Activated T-helper 9 cell treated with anti-CD3 and anti-CD28 coated beads, Interleukin-2, amount 50 U/mL, for 16 hours (primary cell): ENCODE measurements around the gene LAMB2.

ENCODE experiments used
- DNase-seq: peaks from one replicate; pipeline ENCODE4 v3.0.0-alpha.2; 2020; ENCODE audit warnings: low read depth

The LAMB2 gene

DNA sequence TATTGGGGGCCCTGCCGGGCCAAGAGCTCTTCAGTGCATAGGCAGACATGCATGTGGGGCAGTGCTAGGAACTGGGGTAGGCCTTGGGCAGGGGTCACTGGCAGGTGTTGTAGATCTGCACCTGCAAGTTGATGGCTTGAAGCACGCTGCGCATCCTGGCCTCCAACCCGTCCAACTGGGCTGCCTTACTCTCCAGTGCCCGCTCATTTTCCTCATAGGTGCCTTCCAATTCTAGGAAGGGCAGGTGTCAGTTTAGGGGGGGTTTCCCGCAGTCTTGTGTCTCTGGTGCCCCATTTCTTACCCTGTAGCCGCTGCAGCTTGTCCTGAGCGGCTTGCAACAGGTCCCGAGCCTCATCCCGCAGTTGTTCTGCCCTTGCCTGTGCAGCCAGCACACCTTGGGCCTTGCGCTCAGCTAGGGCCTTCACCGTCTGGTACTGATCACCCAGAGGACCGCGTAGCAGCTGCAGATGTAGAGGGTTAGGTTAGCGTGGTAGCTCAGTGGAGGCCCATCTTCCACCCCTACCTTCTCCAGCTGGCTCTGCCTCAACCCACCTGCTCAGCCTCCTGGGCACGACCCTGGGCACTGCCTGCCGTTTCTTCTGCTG lies 11.6 kb downstream of the LAMB2 start:
- DNase-seq = no peak

DNA sequence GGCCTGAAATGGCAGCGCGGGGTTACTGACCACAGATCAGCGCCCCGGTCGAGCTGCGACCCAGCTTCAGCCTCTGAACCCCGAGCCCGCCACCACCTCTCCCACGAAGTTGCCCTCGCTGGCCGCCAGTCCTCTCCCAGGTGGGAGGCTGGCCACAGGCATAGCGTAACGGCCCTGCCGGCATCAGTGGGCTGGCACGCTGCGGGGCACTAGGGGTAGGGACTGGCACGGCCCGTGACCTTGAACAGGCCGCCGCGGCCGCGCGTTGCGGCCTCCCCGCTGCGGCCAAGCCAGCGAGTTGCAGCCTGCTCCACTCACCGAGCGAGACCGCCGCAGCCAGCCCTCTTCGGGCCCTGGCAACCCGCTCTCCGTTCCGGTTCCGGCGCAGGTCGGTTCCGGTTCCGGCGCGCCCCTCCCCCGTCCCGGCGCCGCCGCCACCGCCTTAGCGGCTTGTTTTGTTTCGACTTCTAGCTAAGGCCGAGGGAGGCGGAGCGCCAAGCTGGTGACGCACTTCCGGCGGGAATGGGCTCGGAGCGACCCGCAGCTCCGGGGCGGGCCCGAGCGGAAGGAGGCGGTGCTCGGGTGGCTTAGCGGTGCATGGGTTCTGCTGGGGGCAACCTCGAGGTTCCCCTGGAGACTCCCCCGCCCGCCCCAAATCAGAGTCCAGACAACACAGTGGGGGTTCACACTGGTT lies 12.3 kb downstream of the LAMB2 start, which contains the start of gene USP19:
Gene USP19, minus strand, starts transcription at position 386 of the 694 bp plus-strand sequence. CDS start 1,678 bp downstream, outside the sequence.
- DNase-seq = peak; percentile 90

DNA sequence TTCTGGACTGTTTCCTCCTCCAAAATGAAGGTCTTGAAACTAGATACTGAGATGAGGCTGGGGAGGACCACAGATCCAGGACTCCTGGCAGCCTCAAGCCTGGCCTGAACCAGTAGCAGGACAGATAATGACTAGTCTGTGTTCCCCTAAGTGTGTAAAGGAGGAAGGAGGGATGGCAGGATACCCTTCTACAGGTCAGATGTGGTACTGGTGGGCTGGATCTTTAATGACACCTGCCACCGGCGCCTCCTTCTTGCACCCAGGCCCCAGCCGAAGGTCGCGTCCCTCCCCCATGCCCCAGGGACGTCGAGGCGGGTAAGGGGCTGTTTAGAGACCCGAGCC lies 12.8 kb downstream of the LAMB2 start:
- no peak for DNase-seq

DNA sequence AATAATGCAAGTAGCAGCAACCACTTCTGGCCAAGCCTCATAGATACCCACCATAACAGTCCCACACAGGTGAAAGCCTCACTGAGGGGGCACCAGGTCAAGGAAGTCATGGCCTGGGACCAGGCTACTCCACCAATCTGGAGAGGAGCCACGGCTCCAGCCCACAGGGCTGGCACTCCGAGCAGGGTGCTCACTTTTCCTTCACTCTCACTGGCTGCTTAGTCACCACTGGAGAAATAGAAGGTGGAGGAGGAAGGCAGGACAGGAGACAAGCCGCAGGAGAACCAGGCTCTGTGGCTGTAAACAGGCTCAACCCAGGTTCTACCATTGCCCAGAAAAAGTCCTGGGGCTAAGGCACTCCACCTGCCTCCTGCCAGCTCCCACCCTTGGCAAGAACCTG lies 13.4 kb downstream of the LAMB2 start:
- DNase-seq = no peak

DNA sequence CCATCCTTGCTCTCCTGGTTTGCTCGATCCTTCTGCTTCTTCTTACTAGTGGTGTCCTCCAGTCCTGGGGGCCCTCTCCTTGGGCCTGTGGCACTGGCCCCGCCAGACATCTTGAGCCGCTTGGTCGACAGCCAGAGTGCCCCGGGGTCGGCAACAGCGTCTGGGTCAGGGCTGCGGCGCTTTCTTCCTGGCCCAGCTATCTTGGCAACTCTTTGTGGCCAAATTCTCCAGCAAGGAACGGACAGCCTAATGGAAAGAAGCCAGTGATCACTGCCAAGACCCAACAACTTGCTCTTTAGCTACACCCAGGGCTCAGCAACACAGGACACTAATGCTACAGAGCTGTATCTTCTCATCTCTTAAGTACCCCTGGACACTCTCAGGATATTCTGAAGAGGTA lies 13.8 kb downstream of the LAMB2 start:
- DNase-seq = no peak

DNA sequence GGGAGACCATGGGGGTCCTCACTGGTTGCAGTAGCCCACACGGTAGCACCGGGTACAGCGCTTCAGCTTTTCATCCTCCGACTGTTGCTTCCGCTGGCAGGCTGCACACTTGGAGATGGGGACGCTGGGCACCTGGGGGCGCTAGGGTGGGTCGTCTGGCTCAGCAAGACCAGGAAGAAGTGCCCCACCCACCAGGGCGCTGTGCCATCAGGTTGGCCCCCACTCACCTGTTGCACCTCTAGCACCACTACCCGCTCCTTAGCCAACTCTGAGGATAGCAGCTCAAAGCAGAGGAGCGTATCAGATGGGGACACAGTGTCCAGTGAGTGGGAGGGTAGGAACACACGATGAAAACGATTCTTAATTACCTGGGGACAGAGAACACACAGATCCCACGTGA lies 20.6 kb downstream of the LAMB2 start:
- DNase-seq = no peak

DNA sequence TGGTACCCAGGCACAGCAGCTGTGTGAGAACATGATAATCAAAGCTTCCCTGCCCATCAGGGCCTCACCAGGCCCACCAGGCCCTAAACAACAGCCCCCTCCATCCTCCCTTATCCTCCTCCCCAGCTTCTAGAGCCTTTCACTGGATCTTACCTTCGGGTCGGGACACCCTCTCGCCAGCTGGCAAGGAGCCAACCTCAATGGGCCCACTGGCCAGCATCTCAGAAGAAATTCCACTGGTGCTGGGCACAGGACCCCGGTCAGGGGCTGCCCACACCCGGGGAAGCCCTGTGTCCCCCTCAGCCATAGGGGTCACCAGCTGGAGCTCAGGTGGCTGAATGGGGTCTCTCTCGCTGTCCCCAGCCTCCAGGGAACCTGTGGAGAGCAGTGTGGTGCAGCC lies 21.5 kb downstream of the LAMB2 start:
- no peak for DNase-seq

DNA sequence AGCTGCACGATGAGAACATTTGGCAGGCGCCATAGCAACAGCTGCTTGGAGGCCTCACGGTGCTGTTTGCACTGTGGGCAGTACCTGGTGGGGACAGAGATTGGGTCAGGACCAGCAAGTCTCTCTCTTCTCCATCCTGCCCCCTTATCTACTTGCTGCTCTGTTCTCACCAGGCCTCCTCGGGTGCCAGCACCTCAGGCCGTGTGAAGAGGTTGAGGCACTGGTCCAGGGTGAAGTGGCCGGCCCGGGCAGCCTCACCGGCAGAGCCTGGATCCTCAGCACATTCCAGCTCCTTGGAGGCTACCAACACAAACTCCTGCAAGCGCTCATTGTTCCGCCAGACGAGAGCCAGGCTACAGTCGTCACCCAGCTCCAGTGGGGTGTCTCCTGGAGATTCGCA lies 22.1 kb downstream of the LAMB2 start:
- no peak for DNase-seq

DNA sequence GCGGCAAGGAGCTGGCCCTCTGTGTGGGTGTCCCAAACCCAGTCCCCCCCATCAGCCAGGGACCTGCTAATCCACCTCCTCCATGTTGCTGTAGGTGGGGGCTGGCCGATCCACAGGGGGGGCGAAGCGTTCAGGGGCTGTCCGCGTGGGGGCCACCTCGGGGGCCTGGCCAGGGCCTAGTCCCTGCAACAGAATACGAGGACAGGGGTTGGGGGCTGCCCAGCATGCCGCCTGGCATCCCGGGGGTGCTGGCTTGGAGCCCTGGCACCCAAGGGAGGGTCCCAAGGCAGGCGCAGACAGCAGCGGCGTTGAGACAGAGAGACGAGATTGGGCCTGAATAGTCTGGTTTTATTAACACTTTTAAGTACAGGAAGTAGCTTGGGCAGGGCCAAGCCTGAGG lies 24.5 kb downstream of the LAMB2 start:
- DNase-seq = no peak

DNA sequence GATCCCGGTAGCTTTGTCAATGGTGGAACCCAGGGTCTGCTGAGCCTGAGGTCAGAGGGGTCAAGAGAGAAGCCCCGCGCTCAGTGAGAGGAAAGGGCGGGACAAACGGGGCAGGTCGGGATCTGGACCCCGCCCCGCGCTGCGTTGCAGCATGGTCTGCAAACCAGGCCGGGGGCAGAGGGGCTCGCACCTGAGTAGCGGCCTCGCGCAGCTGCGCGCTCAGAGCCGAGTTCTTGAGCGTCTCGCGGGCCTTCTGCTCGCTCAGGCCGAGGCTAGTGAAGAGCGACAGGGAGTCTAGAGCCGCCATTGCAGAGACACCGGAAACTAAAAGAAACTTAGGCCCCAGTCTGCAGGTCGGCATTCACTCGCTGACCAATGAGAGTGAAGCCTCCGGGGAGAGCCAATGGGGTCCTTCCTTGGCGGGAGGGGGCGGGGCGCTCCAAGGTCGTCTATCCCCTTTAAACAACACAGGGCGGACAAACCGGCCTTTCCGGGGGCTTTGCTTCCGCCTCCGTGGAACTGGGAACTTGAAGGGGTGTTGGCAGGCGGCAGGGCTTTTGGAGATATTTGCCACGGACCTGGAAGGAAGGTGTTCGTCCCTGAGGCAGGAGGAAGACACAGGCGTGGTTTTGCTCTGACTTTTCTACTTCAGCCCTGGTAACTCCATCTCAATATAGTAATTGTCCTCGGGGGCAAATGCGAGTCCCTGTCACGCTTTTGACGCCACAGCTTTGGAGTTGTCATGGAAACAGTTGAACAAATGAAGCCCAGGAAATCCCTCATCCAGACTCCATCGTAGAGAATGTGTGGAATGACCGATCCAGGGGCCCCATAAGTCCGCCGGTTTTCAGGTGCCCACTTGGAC lies 28.2 kb downstream of the LAMB2 start, which contains the start of gene QARS1:
Gene QARS1, minus strand, starts transcription at position 331 of the 865 bp plus-strand sequence. Its CDS starts 24 bp downstream, at position 307.
- DNase-seq = peak; percentile 85

DNA sequence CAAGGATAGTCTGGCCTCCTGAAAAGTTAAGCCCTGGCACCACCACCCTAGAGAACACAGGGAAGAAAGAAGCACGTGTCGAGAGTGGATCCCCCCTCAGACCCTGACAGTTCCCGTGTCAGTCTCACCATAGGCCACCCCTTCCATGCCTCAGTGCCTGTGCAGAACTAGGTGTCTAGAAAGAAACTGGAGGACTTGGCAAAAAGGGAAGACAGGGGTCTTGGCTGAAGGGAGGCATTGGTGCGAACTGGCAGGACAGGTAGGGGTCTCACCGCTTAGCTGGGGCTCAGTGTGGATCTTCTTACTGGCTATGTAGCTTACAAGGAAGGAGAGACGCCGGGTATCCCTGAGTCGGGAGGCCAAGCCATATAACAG lies 28.8 kb downstream of the LAMB2 start:
- DNase-seq = no peak

DNA sequence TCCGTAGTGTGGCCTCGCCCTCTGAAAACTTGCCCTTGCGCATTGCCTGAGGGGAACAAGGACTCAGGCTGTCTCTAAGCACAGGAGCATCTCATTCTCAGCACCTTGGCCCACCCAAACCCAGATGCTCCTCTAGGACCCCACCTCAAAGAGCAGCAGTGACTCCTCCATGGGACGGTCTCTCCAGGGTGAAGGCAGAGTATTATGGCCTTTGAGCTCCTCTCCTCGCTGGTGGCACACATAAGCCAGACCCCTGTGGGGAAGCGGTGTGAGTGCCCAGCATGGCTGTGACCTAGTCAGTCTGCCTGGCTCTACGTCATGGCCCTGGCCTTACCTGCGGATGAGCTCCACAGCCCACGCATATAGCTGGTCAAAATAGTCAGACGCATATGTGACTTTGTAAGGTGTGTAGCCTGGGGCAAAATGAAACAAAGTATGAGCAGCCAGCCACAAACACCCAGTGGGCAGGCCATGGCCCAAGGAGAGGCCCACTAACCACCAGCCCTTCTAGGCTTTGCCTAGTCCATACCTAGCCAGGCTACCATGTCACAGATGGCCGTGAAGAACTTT lies 32.7 kb downstream of the LAMB2 start:
- no peak for DNase-seq

DNA sequence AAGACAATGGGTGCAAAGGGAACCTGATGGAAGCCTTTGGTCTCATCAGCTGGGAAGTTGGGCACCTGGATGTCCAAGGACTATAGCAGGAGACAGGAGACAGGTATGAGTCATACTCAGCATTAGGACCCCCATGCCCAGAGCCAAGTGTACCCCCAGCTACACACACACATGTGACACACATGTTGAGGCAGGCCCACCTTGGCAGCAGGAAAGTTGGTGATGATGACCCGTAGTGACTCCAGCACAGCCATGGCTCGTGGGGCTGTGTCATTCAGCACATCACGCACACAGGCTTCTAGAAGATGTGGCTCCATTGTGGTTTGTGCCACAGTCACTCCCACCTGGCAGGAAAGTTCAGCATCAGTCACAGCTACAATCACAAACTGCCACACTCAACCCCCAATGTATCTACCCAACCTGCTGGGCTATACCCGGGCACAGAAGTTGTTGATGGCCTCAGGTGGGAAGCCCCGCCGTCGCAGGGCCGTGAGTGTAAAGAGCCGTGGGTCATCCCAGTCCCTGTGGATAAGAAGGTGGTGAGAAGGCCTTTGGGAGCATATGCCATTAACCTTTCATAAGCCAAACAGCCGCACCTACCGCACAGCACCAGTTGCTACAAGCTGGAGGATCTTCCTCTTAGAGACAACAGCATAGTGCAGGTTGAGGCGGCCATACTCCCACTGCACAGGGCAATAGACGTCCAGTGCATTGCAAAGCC lies 33.8 kb downstream of the LAMB2 start:
- no peak for DNase-seq

DNA sequence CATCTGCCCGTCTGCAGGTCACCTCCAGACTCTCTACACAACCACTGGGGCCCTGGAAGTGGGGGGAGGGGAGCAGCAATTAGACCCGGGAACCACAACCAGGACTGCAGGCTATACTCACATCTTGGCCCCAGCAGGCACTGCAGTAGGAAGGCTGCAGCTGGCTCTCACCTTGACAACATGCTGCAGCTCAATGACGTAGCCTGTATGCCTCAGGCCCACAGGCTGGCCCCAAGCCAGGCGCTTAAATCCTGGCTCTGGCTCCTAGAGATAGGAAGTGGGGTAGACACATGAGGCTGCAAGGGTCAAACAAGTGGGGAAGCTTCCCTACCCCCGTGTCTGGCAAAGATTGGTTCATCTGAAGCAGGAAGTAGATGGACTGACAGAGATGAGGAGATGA lies 34.4 kb downstream of the LAMB2 start:
- DNase-seq = no peak

DNA sequence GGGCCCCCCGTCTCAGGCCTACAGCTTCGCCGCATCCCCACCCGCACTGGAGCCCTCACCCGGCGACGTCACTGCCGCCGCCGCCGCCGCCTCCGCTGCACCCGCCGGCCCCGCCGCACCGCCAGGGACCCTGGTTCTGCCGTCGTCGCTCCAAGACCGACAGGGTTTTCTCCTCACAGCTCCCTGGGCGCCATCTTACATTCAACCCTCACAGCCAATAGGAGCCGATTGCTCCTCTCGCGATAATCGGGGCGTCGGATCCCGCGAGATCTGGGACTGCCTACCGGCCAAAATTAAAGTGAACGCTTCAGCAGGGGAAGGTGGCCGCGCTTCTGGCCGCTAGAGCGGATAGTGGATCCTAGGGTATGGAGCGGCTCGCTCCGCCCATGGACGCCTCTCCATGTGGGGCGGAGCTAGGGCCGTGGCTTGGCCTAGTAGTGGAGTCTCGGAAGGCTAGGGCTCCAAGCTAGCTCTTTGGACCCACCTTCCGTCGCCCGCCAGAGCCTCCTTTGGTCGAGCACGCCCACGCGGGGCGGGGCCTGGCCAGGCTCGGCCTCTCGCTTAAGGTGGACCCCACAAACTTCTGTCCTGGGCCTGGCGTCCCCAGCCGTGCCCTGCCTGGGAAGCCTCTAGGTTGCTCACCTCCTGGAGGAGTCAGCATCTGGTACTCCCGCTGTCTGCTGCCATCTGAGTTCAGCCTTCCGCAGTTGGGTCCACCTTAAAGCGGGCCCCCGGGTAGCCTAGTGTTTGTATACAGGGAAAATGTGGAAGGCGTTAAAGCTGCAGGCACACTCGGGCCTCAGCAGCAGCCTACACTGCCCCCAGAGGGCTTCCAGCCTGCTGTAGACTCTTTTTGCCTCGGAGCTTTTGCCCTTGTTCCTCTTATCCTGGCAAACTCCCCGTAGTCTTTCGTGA lies 38.7 kb downstream of the LAMB2 start, which contains the start of gene QRICH1:
Gene QRICH1, minus strand, starts transcription at position 219 of the 915 bp plus-strand sequence. CDS start 17,054 bp downstream, outside the sequence.
- DNase-seq = peak; percentile 89

DNA sequence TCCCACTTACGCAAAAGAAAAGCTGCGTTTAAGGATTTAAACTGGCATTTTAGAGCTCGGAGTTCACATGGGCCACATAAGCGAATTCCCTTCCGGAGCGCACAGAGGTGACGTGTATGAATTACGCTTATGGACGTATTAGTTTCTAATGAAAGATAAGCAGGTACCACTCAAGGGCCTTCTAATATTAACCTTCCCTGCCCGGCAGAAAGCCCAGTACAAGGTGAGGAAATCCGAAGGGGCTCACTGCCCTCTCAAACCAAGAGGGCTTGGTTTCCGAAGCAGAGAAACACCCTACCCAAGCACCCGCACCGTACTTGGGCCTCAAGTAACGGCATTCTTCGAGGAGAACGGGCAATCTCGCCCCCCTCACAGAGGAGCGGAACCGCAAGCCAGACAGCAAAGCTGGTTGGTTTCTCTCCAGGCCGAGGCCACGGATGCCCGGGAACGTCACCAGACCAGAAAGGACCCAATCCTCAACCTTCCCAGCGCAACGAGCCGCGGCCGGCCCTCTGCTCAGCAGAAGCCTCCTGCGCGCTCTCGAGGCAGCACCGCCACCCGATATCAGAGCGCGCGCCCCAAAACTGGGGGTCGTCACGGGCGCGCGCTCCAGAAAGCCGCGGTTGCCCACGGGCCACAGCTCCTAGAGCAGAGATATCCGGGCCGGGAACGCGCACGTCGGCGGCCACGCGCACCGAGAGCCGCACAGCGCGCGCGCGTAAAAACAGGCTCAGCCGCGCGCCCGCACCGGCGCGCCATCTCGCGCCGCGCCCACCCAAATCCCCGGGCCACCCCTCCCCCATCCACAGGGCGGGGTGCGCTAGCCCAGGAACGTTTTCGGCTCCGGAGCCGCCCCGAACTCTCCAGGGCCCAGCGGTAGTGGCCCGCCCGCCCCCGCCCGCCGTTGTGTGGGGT lies 39.7 kb downstream of the LAMB2 start:
- peak; percentile 73 for DNase-seq

DNA sequence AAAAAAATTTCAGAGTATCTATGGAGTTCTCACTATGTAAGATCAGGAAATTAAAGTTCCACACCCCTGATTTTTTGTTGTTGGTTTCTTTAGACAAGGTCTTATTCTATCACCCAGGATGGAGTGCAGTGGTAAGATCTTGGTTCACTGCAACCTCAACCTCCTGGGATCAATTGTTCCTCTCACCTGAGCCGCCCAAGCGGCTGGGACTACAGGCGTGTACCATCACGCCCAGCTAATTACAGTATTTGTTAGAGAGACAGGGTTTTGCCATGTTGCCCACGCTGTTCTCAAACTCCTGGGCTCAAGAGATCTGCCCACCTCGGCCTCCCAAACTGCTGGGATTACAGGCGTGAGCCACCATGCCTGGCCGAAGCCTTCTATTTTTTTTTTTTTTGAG lies 51.4 kb downstream of the LAMB2 start:
- no peak for DNase-seq

DNA sequence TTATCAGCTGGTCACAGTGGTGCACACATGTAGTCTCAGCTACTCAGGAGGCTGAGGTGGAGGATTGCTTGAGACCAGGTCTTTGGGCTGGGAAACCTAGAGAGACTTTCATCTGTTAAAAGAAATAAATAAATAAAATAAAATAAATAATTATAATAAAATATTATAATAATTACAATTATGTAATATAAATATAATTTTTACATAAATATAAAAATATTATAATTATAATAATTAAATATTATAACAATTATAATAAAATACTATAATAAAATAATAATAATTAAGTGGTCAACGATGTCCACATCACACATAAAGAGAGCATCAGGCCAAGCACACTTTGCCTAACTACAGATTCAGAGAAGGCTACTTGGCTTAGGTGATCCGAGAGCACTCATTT lies 53.6 kb downstream of the LAMB2 start:
- DNase-seq = no peak

DNA sequence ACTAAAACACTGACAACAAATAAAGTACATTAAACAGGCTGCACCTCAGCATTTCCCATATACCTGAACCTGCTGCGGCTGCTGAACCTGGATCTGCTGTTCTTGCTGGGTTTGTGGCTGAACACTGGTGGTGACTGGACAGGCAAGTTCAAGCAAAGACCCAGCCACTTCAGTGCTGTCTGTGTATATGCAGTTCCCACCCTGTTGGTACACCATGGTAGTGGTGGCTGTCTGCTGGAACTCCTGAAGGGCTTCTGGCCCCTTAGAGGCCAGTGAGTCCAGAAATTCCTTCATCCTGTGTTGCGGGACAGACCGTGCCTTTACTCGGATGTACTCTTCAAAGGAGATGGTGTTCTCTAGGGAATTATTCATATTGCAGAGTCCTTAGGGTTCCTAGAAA lies 56.2 kb downstream of the LAMB2 start:
- DNase-seq = no peak

DNA sequence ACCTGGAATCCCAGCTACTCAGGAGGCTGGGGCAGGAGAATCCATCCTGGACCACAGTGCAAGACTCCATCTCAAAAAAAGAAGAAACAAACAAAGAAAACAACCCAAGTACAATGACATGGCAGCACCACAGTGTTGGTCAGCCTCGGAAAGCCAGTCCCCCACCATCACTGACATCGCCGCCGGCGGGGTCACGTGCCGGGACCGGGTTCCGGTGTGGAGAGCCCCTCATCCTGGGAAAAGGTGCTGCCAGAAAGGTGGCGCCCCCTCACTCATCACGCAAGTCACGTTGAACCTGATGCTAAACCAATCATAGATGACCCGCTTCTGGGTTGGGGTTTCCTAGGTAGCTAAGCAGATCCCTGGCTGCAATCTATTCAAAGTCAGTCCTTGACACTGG lies 56.7 kb downstream of the LAMB2 start:
- DNase-seq = no peak
